ENCODE data around the gene SULT4A1. TPM values are rescaled to one million over a fixed set of nuclear protein-coding genes. Genes with fewer than 3 reads are reported as not detected.
"Not testable (repeated sequence)": the region's sequence is repeated elsewhere in the genome, so short reads cannot be mapped to it uniquely, and the experiment has no call there.

Gene SULT4A1
- total RNA-seq, 1 experiment from 2014 or later: 8.4 TPM

GRCh38 chr22:43905681-43906080, 43.4 kb upstream of the SULT4A1 start (continued):
- TF ChIP-seq CTCF (IDR thresholded peaks at IDR 0.05 in 2 of 3, conservative IDR thresholded peaks at IDR 0.05 in 1 of 3; ENCODE audit: borderline replicate concordance in 1 of 3, insufficient read depth in 1 of 3, low read depth in 2 of 3, low read length in 2 of 3) (no peak), RAD21 (IDR thresholded peaks at IDR 0.05; ENCODE audit: low read depth) (no peak), YY1 (IDR thresholded peaks at IDR 0.05; ENCODE audit: extremely low read depth, insufficient replicate concordance, low read depth, low read length) (no peak), FOSL1 (IDR thresholded peaks at IDR 0.05; ENCODE audit: low read depth) (no peak)
- TF ChIP-seq, protein P1, sequence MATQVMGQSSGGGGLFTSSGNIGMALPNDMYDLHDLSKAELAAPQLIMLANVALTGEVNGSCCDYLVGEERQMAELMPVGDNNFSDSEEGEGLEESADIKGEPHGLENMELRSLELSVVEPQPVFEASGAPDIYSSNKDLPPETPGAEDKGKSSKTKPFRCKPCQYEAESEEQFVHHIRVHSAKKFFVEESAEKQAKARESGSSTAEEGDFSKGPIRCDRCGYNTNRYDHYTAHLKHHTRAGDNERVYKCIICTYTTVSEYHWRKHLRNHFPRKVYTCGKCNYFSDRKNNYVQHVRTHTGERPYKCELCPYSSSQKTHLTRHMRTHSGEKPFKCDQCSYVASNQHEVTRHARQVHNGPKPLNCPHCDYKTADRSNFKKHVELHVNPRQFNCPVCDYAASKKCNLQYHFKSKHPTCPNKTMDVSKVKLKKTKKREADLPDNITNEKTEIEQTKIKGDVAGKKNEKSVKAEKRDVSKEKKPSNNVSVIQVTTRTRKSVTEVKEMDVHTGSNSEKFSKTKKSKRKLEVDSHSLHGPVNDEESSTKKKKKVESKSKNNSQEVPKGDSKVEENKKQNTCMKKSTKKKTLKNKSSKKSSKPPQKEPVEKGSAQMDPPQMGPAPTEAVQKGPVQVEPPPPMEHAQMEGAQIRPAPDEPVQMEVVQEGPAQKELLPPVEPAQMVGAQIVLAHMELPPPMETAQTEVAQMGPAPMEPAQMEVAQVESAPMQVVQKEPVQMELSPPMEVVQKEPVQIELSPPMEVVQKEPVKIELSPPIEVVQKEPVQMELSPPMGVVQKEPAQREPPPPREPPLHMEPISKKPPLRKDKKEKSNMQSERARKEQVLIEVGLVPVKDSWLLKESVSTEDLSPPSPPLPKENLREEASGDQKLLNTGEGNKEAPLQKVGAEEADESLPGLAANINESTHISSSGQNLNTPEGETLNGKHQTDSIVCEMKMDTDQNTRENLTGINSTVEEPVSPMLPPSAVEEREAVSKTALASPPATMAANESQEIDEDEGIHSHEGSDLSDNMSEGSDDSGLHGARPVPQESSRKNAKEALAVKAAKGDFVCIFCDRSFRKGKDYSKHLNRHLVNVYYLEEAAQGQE (IDR thresholded peaks at IDR 0.05; ENCODE audit: low read depth): no peak

GRCh38 chr22:43904412-43904811, 42.1 kb upstream of the SULT4A1 start:
- H3K4me1 ChIP-seq (ENCODE audit: control insufficient read depth in 1 of 2, insufficient read depth in 2 of 2, low read length in 2 of 2); H3K36me3 ChIP-seq (ENCODE audit: control insufficient read depth in 1 of 2, insufficient read depth in 2 of 2, low read length in 2 of 2); H3K4me2 ChIP-seq (ENCODE audit: low read length); H4K20me1 ChIP-seq (ENCODE audit: insufficient read depth); POLR2A ChIA-PET; RAD21 ChIA-PET (ENCODE audit: low non-redundant PET in 1 of 2, low total read pairs in 2 of 2, uncharacterized antibody in 2 of 2, unreplicated experiment in 2 of 2); H3K27ac ChIP-seq (ENCODE audit: low read depth, low read length); H3K4me3 ChIP-seq (replicated peaks in 1 of 2; ENCODE audit: low read depth in 1 of 2, low read length in 2 of 2); BruUV-seq (replicated peaks); H3K9me2 ChIP-seq (ENCODE audit: insufficient read depth); H3K79me2 ChIP-seq (ENCODE audit: insufficient read depth, low read length); ATAC-seq; DNase-seq (ENCODE audit: low read depth, low spot score); H3K27me3 ChIP-seq (ENCODE audit: insufficient read depth, low read length); H3K9ac ChIP-seq (ENCODE audit: low read length); H3K9me3 ChIP-seq (ENCODE audit: control insufficient read depth in 1 of 2, insufficient read depth in 1 of 2, low read depth in 1 of 2, low read length in 2 of 2); H2AFZ ChIP-seq (ENCODE audit: low read depth, low read length, poor library complexity, severe bottlenecking); intact Hi-C loops (cut with micrococcal nuclease): not testable (repeated sequence)
- peak in 2 of 3 experiments; percentile 26 to 42; a peak in 3 of 6 replicates for TF ChIP-seq CTCF (IDR thresholded peaks at IDR 0.05 in 2 of 3, conservative IDR thresholded peaks at IDR 0.05 in 1 of 3; ENCODE audit: borderline replicate concordance in 1 of 3, insufficient read depth in 1 of 3, low read depth in 2 of 3, low read length in 2 of 3)
- TF ChIP-seq RAD21 (IDR thresholded peaks at IDR 0.05; ENCODE audit: low read depth): peak; percentile 24; the same call in 1 of the 2 replicates
- CTCF ChIA-PET: interaction anchor here (1.4 kb wide), 1 partner anchor 21 kb away, joined by 4 read pairs; no protein-coding TSS in a partner anchor

DNA sequence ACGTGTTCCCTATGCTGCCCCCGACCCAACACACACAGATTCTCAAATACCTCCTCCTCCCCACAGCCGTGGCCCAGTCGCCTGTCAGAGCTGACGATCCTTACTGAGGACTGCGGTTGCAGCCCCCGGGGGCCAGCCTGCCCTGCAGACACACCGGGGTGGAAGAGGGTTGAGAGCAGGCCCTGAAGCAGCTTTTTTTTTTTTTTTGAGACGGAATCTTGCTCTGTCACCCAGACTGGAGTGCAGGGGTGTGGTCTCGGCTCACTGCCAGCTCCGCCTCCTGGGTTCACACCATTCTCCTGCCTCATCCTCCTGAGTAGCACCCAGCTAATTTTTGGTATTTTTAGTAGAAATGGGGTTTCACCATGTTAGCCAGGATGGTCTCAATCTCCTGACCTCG, 40.7 kb upstream of the SULT4A1 start:
- H3K4me2 ChIP-seq (ENCODE audit: low read length); H3K9ac ChIP-seq (ENCODE audit: low read length); POLR2A ChIA-PET; H3K9me3 ChIP-seq (ENCODE audit: control insufficient read depth in 1 of 2, insufficient read depth in 1 of 2, low read depth in 1 of 2, low read length in 2 of 2); ATAC-seq; H3K27me3 ChIP-seq (ENCODE audit: insufficient read depth, low read length); RAD21 ChIA-PET (ENCODE audit: low non-redundant PET in 1 of 2, low total read pairs in 2 of 2, uncharacterized antibody in 2 of 2, unreplicated experiment in 2 of 2); H3K27ac ChIP-seq (ENCODE audit: low read depth, low read length); H3K4me3 ChIP-seq (replicated peaks in 1 of 2; ENCODE audit: low read depth in 1 of 2, low read length in 2 of 2); intact Hi-C loops (cut with micrococcal nuclease); H2AFZ ChIP-seq (ENCODE audit: low read depth, low read length, poor library complexity, severe bottlenecking); H3K79me2 ChIP-seq (ENCODE audit: insufficient read depth, low read length); H3K36me3 ChIP-seq (ENCODE audit: control insufficient read depth in 1 of 2, insufficient read depth in 2 of 2, low read length in 2 of 2); H4K20me1 ChIP-seq (ENCODE audit: insufficient read depth); DNase-seq (ENCODE audit: low read depth, low spot score); BruUV-seq (replicated peaks); H3K9me2 ChIP-seq (ENCODE audit: insufficient read depth); H3K4me1 ChIP-seq (ENCODE audit: control insufficient read depth in 1 of 2, insufficient read depth in 2 of 2, low read length in 2 of 2): not testable (repeated sequence)
- CTCF ChIA-PET: interaction anchor here (0.9 to 1.8 kb wide), 2 partner anchors 18 to 20 kb away, joined by 7 to 9 read pairs; no protein-coding TSS in a partner anchor

Data from HCT116 (cell line).